ENCODE results near the gene FAM174C.

- TF ChIP-seq, protein P1, sequence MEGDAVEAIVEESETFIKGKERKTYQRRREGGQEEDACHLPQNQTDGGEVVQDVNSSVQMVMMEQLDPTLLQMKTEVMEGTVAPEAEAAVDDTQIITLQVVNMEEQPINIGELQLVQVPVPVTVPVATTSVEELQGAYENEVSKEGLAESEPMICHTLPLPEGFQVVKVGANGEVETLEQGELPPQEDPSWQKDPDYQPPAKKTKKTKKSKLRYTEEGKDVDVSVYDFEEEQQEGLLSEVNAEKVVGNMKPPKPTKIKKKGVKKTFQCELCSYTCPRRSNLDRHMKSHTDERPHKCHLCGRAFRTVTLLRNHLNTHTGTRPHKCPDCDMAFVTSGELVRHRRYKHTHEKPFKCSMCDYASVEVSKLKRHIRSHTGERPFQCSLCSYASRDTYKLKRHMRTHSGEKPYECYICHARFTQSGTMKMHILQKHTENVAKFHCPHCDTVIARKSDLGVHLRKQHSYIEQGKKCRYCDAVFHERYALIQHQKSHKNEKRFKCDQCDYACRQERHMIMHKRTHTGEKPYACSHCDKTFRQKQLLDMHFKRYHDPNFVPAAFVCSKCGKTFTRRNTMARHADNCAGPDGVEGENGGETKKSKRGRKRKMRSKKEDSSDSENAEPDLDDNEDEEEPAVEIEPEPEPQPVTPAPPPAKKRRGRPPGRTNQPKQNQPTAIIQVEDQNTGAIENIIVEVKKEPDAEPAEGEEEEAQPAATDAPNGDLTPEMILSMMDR (IDR thresholded peaks at IDR 0.05) = no peak
- TF ChIP-seq POLR2A (IDR thresholded peaks at IDR 0.05) = no peak
Observed at GRCh38 chr19:1229056-1229923, 46.0 kb upstream of the FAM174C start.
